Measurements from ENCODE around the gene WNT3.

DNA sequence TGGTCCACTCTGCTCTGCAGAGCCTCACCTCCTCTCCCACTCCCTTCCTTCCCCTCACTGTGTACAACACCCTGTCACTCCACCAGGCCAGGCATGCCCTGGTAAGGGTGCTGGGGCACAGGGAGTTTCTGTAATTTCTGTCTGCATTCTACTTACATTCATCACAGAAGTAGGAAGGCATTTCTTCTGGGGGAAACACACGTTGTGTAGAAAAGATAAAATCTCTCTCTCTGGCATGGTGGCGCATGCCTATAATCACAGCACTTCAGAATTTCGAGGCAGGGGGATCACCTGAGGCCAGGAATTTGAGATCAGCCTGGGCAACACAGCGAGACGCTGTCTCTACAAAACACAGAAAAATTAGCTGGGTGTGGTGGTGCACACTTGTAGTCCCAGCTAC lies 27.0 kb downstream of the WNT3 start:
- TF ChIP-seq, protein P1, sequence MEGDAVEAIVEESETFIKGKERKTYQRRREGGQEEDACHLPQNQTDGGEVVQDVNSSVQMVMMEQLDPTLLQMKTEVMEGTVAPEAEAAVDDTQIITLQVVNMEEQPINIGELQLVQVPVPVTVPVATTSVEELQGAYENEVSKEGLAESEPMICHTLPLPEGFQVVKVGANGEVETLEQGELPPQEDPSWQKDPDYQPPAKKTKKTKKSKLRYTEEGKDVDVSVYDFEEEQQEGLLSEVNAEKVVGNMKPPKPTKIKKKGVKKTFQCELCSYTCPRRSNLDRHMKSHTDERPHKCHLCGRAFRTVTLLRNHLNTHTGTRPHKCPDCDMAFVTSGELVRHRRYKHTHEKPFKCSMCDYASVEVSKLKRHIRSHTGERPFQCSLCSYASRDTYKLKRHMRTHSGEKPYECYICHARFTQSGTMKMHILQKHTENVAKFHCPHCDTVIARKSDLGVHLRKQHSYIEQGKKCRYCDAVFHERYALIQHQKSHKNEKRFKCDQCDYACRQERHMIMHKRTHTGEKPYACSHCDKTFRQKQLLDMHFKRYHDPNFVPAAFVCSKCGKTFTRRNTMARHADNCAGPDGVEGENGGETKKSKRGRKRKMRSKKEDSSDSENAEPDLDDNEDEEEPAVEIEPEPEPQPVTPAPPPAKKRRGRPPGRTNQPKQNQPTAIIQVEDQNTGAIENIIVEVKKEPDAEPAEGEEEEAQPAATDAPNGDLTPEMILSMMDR (IDR thresholded peaks at IDR 0.05), result no peak
- TF ChIP-seq EZH2 (IDR thresholded peaks at IDR 0.05), result no peak

Measured in neural progenitor cell (in vitro differentiated cells).